Mesenchymal stem cell (in vitro differentiated cells and primary cell): ENCODE results near the gene ZSCAN25.
A peak's percentile ranks its signal among the peaks of the same experiment; 100 is the strongest.
"Not testable (repeated sequence)": the region's sequence is repeated elsewhere in the genome, so short reads cannot be mapped to it uniquely, and the experiment has no call there.

Source experiments
- DNase-seq: peaks from one replicate; pipeline ENCODE4 v3.0.0-alpha.2; 2013
- H2AFZ ChIP-seq: one replicate; pipeline ENCODE4 v1.6.1; 2013; ENCODE audit warnings: low read depth, mild to moderate bottlenecking, control low read depth, inconsistent platforms, low read length, moderate library complexity
- H2AK5ac ChIP-seq: 2 replicates; pipeline ENCODE4 v1.6.1; 2013; ENCODE audit warnings: low read length, moderate library complexity, mild to moderate bottlenecking, inconsistent platforms; ENCODE audit not compliant: severe bottlenecking
- H2BK120ac ChIP-seq: one replicate; pipeline ENCODE4 v1.6.1; 2013; ENCODE audit warnings: low read depth, mild to moderate bottlenecking, inconsistent platforms, low read length, moderate library complexity
- H2BK12ac ChIP-seq, 2 experiments: one replicate each; pipeline ENCODE4 v1.6.1; 2013; ENCODE audit warnings: inconsistent platforms in 2 of 2, low read length in 2 of 2, mild to moderate bottlenecking in 2 of 2, moderate library complexity in 2 of 2, control low read depth in 1 of 2
- H2BK15ac ChIP-seq: one replicate; pipeline ENCODE4 v1.6.1; 2013; ENCODE audit warnings: mild to moderate bottlenecking, low read depth, inconsistent platforms; ENCODE audit not compliant: poor library complexity, severe bottlenecking
- H2BK5ac ChIP-seq: 2 replicates; pipeline ENCODE4 v1.6.1; 2013; ENCODE audit warnings: low read depth, mild to moderate bottlenecking, low read length, control low read depth, inconsistent platforms; ENCODE audit not compliant: poor library complexity, severe bottlenecking
- H3K14ac ChIP-seq, 2 experiments: one replicate each; pipeline ENCODE4 v1.6.1; 2013; ENCODE audit warnings: inconsistent platforms in 2 of 2, low read length in 2 of 2, control low read depth in 1 of 2, mild to moderate bottlenecking in 1 of 2, moderate library complexity in 1 of 2
- H3K18ac ChIP-seq, 2 experiments: one replicate each; pipeline ENCODE4 v1.6.1; 2013; ENCODE audit warnings: inconsistent platforms in 2 of 2, low read length in 2 of 2, control low read depth in 1 of 2, low read depth in 1 of 2, mild to moderate bottlenecking in 1 of 2
- H3K23ac ChIP-seq, 2 experiments: one replicate each; pipeline ENCODE4 v1.6.1; 2013; ENCODE audit warnings: inconsistent platforms in 2 of 2, low read length in 2 of 2, mild to moderate bottlenecking in 2 of 2, moderate library complexity in 2 of 2, control low read depth in 1 of 2
- H3K27ac ChIP-seq: 2 replicates; pipeline ENCODE4 v1.5.1; 2013; ENCODE audit warnings: mild to moderate bottlenecking, moderate library complexity, low read length, control low read depth, inconsistent platforms; ENCODE audit not compliant: poor library complexity, severe bottlenecking
- H3K27me3 ChIP-seq, 2 experiments: 2 replicates each; pipeline versions ENCODE4 v1.6.1 to v1.7.0; 2013; ENCODE audit warnings: low read length in 2 of 2, mild to moderate bottlenecking in 2 of 2, moderate library complexity in 2 of 2, control low read depth in 1 of 2, inconsistent platforms in 1 of 2; ENCODE audit not compliant: control insufficient read depth in 1 of 2, insufficient read depth in 1 of 2
- H3K36me3 ChIP-seq, 2 experiments: 2 replicates each; pipeline versions ENCODE4 v1.6.1 to v1.7.0; 2013; ENCODE audit warnings: low read length in 2 of 2, control low read depth in 1 of 2, inconsistent platforms in 1 of 2, low read depth in 1 of 2, mild to moderate bottlenecking in 1 of 2; ENCODE audit not compliant: insufficient read depth in 2 of 2, control insufficient read depth in 1 of 2
- H3K4ac ChIP-seq, 2 experiments: one replicate each; pipeline ENCODE4 v1.6.1; 2013; ENCODE audit warnings: inconsistent platforms in 2 of 2, low read length in 2 of 2, mild to moderate bottlenecking in 2 of 2, moderate library complexity in 2 of 2, control low read depth in 1 of 2, low read depth in 1 of 2
- H3K4me1 ChIP-seq: 2 replicates; pipeline ENCODE4 v1.6.1; 2013; ENCODE audit warnings: low read depth, low read length, control low read depth; ENCODE audit not compliant: control insufficient read depth, insufficient read depth
- H3K4me2 ChIP-seq: 2 replicates; pipeline ENCODE4 v1.6.1; 2013; ENCODE audit warnings: low read length, mild to moderate bottlenecking, inconsistent platforms; ENCODE audit not compliant: poor library complexity, severe bottlenecking
- H3K4me3 ChIP-seq, 2 experiments: 2 replicates each; pipeline versions ENCODE4 v1.5.1 to v1.7.0; 2013; ENCODE audit warnings: low read length in 2 of 2, mild to moderate bottlenecking in 2 of 2, control low read depth in 1 of 2, low read depth in 1 of 2; ENCODE audit not compliant: insufficient read depth in 1 of 2
- H3K79me1 ChIP-seq: replicated peaks from 2 replicates; pipeline ENCODE4 v1.6.1; 2013; ENCODE audit warnings: mild to moderate bottlenecking, control low read depth, low read length, inconsistent platforms; ENCODE audit not compliant: poor library complexity, severe bottlenecking
- H3K9ac ChIP-seq: 2 replicates; pipeline ENCODE4 v1.7.0; 2013; ENCODE audit warnings: mild to moderate bottlenecking, low read length, moderate library complexity
- H3K9me3 ChIP-seq: 2 replicates; pipeline ENCODE4 v1.7.0; 2013; ENCODE audit warnings: mild to moderate bottlenecking, low read length; ENCODE audit not compliant: control insufficient read depth
- H4K8ac ChIP-seq: one replicate; pipeline ENCODE4 v1.6.1; 2013; ENCODE audit warnings: inconsistent platforms, mild to moderate bottlenecking, low read length, moderate library complexity
- H4K91ac ChIP-seq: one replicate; pipeline ENCODE4 v1.6.1; 2013; ENCODE audit warnings: mild to moderate bottlenecking, low read length, inconsistent platforms
- WGBS: methylation state at CpG from one replicate; pipeline ENCODE4 v1.1.7; 2013; ENCODE audit warnings: mixed read lengths; 5-methylcytosine and 5-hydroxymethylcytosine counted together

Gene ZSCAN25

DNA sequence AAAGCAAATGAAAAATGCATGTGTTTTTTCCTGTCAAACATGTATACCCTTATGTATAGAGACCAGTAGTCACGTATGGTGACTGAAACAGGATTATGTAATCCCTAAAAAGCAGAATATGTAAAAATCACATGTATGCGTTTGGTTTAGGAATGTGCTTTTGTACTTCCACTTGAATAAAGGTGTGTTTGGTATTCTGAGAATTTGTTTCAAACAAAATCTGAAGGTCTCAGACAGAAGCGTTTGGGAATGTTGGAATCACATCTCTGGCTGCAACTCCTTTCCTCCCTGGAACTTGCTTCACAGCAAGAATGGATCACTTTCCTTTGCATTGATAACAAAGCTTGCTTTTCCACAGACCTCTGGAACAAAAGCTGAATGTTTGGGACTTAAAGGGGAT, 40.5 kb upstream of the ZSCAN25 start:
- no peak overlapping the region for H3K18ac ChIP-seq
- no peak overlapping the region for H2BK12ac ChIP-seq
- no peak overlapping the region for H3K4me3 ChIP-seq
- no peak overlapping the region for H3K9ac ChIP-seq
- no peaks in the 10 kb centered on the region for H3K9me3 ChIP-seq
- no peak overlapping the region for H2AFZ ChIP-seq
- H3K27me3 ChIP-seq, result no peaks in the 10 kb centered on the region
- H4K8ac ChIP-seq, result no peak overlapping the region
- no peak overlapping the region for H3K27ac ChIP-seq
- H3K79me1 ChIP-seq, result peaks cover 11% of the 10 kb centered on the region
- 88% methylated on average over 3 of the region's 3 CpGs for WGBS
- H2BK5ac ChIP-seq, result no peak overlapping the region
- no peak overlapping the region for H2AK5ac ChIP-seq
- no peak overlapping the region for H3K14ac ChIP-seq
- no peak overlapping the region for H2BK120ac ChIP-seq
- H3K4ac ChIP-seq, result no peak overlapping the region
- no peak overlapping the region for H4K91ac ChIP-seq
- no peak overlapping the region for H3K4me2 ChIP-seq
- H3K23ac ChIP-seq, result no peak overlapping the region
- peaks cover 6% of the 10 kb centered on the region for H3K4me1 ChIP-seq
- H2BK15ac ChIP-seq, result no peak overlapping the region
- no peak for DNase-seq
- H3K36me3 ChIP-seq, result peaks cover 5 to 41% of the 10 kb centered on the region in 2 experiments

DNA sequence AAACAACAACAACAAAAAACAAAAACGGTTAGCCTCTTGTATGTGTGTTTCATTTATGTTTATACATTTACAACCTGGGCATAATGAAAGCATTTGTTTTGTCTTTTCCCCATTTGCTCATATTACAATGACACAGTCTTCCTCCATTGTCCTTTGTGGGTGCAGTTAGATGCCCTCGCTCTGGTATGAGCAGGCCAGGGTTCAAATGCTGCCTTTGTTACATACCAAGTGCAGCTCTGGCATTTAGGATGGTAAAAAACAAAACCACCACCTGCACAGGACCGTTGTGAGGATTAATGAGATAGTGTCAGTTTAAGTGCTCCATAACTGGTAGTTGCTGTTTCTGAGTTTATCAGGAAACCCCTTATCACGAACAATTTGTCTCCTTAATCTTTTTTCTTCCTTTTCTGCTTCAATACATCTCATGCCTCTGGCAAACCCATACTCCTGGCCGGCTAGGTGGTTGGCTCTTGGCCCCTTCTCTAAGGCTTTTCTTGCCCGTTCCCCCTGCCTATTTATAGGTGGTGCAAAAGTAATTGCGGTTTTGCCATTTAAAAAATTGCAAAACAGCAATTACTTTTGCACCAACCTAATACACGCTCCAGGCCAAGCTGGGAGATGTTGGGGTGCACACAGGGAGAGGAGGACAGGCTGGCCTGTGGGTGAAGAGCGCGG, 37.3 kb upstream of the ZSCAN25 start:
- peak overlapping the region in 1 of 2 experiments; percentile 6 for H3K18ac ChIP-seq
- peak overlapping the region in 1 of 2 experiments; percentile 92 for H3K4me3 ChIP-seq
- no peak overlapping the region for H2BK120ac ChIP-seq
- peak overlapping the region in 1 of 2 experiments; percentile 3 for H3K23ac ChIP-seq
- H3K14ac ChIP-seq, result no peak overlapping the region
- H3K36me3 ChIP-seq, result peaks cover 5 to 10% of the 10 kb centered on the region in 2 experiments
- peak overlapping the region; percentile 86 for H3K9ac ChIP-seq
- peak overlapping the region; percentile 27 for H4K8ac ChIP-seq
- DNase-seq, result no peak
- no peak overlapping the region for H2BK15ac ChIP-seq
- H3K79me1 ChIP-seq, result peaks cover 7% of the 10 kb centered on the region
- peak overlapping the region; percentile 80 for H3K4me2 ChIP-seq
- peak overlapping the region; percentile 19 for H2AFZ ChIP-seq
- no peak overlapping the region for H2BK12ac ChIP-seq
- H3K4me1 ChIP-seq, result peaks cover 6% of the 10 kb centered on the region
- no peaks in the 10 kb centered on the region for H3K9me3 ChIP-seq
- WGBS, result 76% methylated on average over 7 of the region's 10 CpGs
- no peaks in the 10 kb centered on the region for H3K27me3 ChIP-seq
- peak overlapping the region; percentile 27 for H4K91ac ChIP-seq
- H3K4ac ChIP-seq, result no peak overlapping the region
- no peak overlapping the region for H2BK5ac ChIP-seq
- H3K27ac ChIP-seq, result no peak overlapping the region
- no peak overlapping the region for H2AK5ac ChIP-seq

DNA sequence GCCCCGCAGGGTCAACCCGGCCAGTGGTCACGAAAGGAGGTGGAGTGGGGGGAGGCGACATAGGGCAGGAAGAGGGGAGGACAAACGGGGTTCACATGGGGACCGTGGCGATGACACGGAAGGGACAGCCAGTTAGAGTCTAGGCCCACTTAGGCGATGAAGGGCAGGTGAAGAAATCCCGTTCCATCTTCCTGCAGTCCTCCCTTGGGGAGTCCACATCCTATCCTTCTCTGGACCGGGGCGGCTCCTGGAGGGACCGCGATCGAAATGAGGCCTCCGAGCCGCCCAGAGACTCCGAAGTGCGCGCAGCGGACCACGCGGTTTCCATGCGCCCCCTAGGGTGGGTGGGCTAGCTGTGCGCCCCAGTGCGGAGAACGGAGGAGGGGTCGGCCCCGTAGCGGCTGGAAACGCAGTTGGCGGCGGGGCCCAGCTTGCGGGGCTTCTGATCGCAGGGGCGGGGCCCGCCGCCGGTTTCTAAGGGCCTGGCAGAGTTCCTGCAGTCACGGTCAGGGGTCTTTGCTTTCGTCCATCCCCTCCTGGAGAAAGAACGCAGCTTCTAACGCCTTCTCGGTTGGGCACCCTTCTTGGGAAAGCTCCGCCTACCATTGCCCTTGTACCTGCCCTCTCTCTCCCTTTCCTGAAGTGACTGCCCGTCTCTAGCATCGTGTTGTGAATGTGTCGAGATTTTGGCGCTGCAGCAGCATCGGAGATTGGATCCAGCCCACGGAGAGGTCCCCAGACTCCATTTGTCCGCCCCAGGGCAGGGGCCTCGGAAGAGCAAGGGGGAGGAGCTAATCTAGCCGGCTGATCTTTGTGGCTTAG, 36.6 kb upstream of the ZSCAN25 start:
- peak overlapping the region; percentile 80 for H3K4me2 ChIP-seq
- peaks cover 4% of the 10 kb centered on the region for H3K79me1 ChIP-seq
- DNase-seq, result peak; percentile 45
- H3K36me3 ChIP-seq, result peaks cover 1 to 3% of the 10 kb centered on the region in 2 experiments
- H2BK12ac ChIP-seq, result no peak overlapping the region
- peak overlapping the region; percentile 27 for H4K91ac ChIP-seq
- no peak overlapping the region for H2BK15ac ChIP-seq
- peak overlapping the region; percentile 86 for H3K9ac ChIP-seq
- peaks cover 6% of the 10 kb centered on the region for H3K4me1 ChIP-seq
- peak overlapping the region; percentile 29 for H4K8ac ChIP-seq
- H2AK5ac ChIP-seq, result no peak overlapping the region
- H3K27me3 ChIP-seq, result no peaks in the 10 kb centered on the region
- H3K4me3 ChIP-seq, result peak overlapping the region; percentile 51 to 92
- peak overlapping the region in 1 of 2 experiments; percentile 9 for H3K14ac ChIP-seq
- H2BK5ac ChIP-seq, result no peak overlapping the region
- peak overlapping the region in 1 of 2 experiments; percentile 3 for H3K23ac ChIP-seq
- 7% methylated on average over 45 of the region's 54 CpGs for WGBS
- H2BK120ac ChIP-seq, result no peak overlapping the region
- no peaks in the 10 kb centered on the region for H3K9me3 ChIP-seq
- peak overlapping the region in 1 of 2 experiments; percentile 49 for H3K4ac ChIP-seq
- H3K18ac ChIP-seq, result peak overlapping the region; percentile 6 to 26
- H2AFZ ChIP-seq, result peak overlapping the region; percentile 19
- no peak overlapping the region for H3K27ac ChIP-seq

DNA sequence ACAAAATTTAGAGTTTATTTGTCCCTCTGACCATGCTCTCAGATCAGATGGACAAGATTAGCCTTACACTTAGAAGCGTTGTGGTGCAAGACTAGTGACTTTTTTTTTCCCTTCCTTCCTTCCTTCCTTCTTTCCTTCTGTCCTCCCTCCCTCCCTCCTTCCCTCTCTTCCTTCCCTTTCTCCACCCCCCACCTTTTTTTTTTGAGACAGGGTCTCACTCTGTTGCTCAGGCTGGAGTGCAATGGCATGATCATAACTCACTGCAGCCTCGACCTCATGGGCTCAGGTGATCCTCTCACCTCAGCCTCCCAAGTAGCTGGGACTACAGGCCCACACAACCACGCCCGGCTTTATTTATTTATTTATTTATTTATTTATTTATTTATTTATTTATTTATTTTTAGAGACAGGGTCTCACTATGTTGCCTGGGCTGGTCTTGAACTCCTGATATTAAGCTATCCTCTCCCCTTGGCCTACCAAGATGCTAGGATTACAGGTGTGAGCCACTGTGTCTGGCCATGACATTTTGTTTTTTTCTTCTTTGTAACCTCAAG, 35.9 kb upstream of the ZSCAN25 start:
- not testable (repeated sequence) for H3K4me1 ChIP-seq, H4K91ac ChIP-seq, H3K23ac ChIP-seq, H4K8ac ChIP-seq, H3K4ac ChIP-seq, H3K27me3 ChIP-seq, H3K9me3 ChIP-seq, H3K27ac ChIP-seq, H2BK12ac ChIP-seq, H2BK120ac ChIP-seq, H2BK5ac ChIP-seq, H3K18ac ChIP-seq, H3K36me3 ChIP-seq, H2AK5ac ChIP-seq, DNase-seq, H3K14ac ChIP-seq, H3K79me1 ChIP-seq, H2BK15ac ChIP-seq
- peak overlapping the region; percentile 19 for H2AFZ ChIP-seq
- peak overlapping the region; percentile 86 for H3K9ac ChIP-seq
- peak overlapping the region; percentile 80 for H3K4me2 ChIP-seq
- peak overlapping the region; percentile 51 to 92 for H3K4me3 ChIP-seq
- WGBS, result 24% methylated on average over 2 of the region's 4 CpGs
